Measurements from ENCODE around the gene LRSAM1.

GRCh38 chr9:127403507-127404192 is 47.7 kb upstream of the LRSAM1 start:
- TF ChIP-seq CTCF (IDR thresholded peaks at IDR 0.05) (no peak), POLR2A (IDR thresholded peaks at IDR 0.05) (no peak)

Measured in upper lobe of left lung (tissue), 4 donors.